ENCODE results near the gene DLG1. TPM values are rescaled to one million over a fixed set of nuclear protein-coding genes. Genes with fewer than 3 reads are reported as not detected.

The DLG1 gene
- total and polyA plus RNA-seq, 2 of the 4 experiments (the other 2 are of a cell fraction) = 21.2 to 57.7 TPM

DNA sequence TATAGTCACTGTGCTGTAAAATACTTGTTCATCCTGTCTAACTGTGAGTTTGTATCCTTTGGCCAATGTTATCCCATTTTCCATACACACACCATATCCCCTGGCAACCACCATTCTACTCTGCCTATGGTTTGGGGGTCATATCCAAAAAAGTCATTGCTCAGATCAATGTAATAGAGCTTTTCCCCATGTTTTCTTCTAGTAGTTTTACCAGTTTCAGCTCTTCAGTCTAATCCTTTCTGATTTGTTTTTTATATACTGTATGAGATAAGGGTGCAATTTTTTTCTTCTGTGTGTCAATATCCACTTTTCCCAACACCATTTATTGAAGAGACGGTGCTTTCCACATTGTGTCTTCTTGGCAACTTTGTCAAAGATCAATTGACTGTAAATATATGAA, 14.0 kb upstream of the DLG1 start:
- in situ Hi-C loops (cut with MboI; ENCODE audit: low sequenced_read_pairs) = no loop called here

More for the DNA sequence above, 14.0 kb upstream of the DLG1 start:
- no peak overlapping the region for H3K4ac ChIP-seq (ENCODE audit: low read depth, low read length)
- H2BK20ac ChIP-seq (ENCODE audit: low read depth, low read length) = no peak overlapping the region
- no peak for DNase-seq
- H3K9ac ChIP-seq (ENCODE audit: low read depth, low read length) = no peak overlapping the region
- no peak for ATAC-seq (ENCODE audit: low read depth)
- CTCF ChIA-PET = no interaction called here
- H3K9me3 ChIP-seq (ENCODE audit: control insufficient read depth, insufficient read depth, low read length) = no peaks in the 10 kb centered on the region
- no peak overlapping the region for H2BK120ac ChIP-seq (ENCODE audit: low read depth, low read length)
- no peak overlapping the region for H3K23ac ChIP-seq (ENCODE audit: low read depth, low read length)
- BruUV-seq (replicated peaks) = no TSS peak
- no peak overlapping the region for H3K4me3 ChIP-seq (ENCODE audit: insufficient read depth, low read depth, low read length)
- no CpG with 5 or more reads among the region's 1 CpG for WGBS, 2 experiments (ENCODE audit: extremely low coverage in 2 of 2, insufficient read length in 1 of 2)
- H3K4me1 ChIP-seq (ENCODE audit: control insufficient read depth, insufficient read depth, low read length) = peaks cover 8% of the 10 kb centered on the region
- no peak overlapping the region for H2AK9ac ChIP-seq (replicated peaks; ENCODE audit: low read depth, low read length, poor library complexity)
- POLR2A ChIA-PET (ENCODE audit: unreplicated experiment) = no interaction called here
- H2BK5ac ChIP-seq (ENCODE audit: low read depth, low read length, poor library complexity, severe bottlenecking) = no peak overlapping the region
- peaks cover 13% of the 10 kb centered on the region for H3K9me1 ChIP-seq (ENCODE audit: insufficient read depth, low read length)
- no peak overlapping the region for H4K91ac ChIP-seq (ENCODE audit: insufficient read depth, low read depth, low read length)
- H2BK15ac ChIP-seq (ENCODE audit: low read depth, low read length) = no peak overlapping the region
- no peak overlapping the region for H2AFZ ChIP-seq (replicated peaks; ENCODE audit: low read length, poor library complexity)
- TF ChIP-seq, protein P1, sequence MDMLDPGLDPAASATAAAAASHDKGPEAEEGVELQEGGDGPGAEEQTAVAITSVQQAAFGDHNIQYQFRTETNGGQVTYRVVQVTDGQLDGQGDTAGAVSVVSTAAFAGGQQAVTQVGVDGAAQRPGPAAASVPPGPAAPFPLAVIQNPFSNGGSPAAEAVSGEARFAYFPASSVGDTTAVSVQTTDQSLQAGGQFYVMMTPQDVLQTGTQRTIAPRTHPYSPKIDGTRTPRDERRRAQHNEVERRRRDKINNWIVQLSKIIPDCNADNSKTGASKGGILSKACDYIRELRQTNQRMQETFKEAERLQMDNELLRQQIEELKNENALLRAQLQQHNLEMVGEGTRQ (IDR thresholded peaks at IDR 0.05; ENCODE audit: low read depth, low read length) = no peak
- no peak for TF ChIP-seq CHD1 (IDR thresholded peaks at IDR 0.05; ENCODE audit: low read depth, low read length)
- no peak for TF ChIP-seq RAD21 (IDR thresholded peaks at IDR 0.05; ENCODE audit: low read length)
- TF ChIP-seq MAFK (IDR thresholded peaks at IDR 0.05; ENCODE audit: low read depth, low read length) = no peak
- TF ChIP-seq, protein P2, sequence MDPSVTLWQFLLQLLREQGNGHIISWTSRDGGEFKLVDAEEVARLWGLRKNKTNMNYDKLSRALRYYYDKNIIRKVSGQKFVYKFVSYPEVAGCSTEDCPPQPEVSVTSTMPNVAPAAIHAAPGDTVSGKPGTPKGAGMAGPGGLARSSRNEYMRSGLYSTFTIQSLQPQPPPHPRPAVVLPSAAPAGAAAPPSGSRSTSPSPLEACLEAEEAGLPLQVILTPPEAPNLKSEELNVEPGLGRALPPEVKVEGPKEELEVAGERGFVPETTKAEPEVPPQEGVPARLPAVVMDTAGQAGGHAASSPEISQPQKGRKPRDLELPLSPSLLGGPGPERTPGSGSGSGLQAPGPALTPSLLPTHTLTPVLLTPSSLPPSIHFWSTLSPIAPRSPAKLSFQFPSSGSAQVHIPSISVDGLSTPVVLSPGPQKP (IDR thresholded peaks at IDR 0.05; ENCODE audit: borderline replicate concordance, low read depth, low read length) = no peak
- no peak for TF ChIP-seq SMC3 (IDR thresholded peaks at IDR 0.05; ENCODE audit: low read depth, low read length)
- TF ChIP-seq NFE2L2 (IDR thresholded peaks at IDR 0.05; ENCODE audit: low read depth, low read length) = no peak
- TF ChIP-seq CEBPB (IDR thresholded peaks at IDR 0.05; ENCODE audit: low read depth, low read length) = no peak
- TF ChIP-seq POLR2A (IDR thresholded peaks at IDR 0.05; ENCODE audit: low read depth, low read length) = no peak
- no peak for TF ChIP-seq FOS (IDR thresholded peaks at IDR 0.05; ENCODE audit: low read depth, low read length)
- TF ChIP-seq MXI1 (IDR thresholded peaks at IDR 0.05; ENCODE audit: borderline replicate concordance, low read depth, low read length) = no peak
- TF ChIP-seq MAZ (IDR thresholded peaks at IDR 0.05; ENCODE audit: borderline replicate concordance, low read depth, low read length) = no peak
- no peak for TF ChIP-seq RFX5 (IDR thresholded peaks at IDR 0.05; ENCODE audit: low read depth, low read length)
- TF ChIP-seq BHLHE40 (IDR thresholded peaks at IDR 0.05; ENCODE audit: low read depth, low read length) = no peak
- TF ChIP-seq, protein P3, sequence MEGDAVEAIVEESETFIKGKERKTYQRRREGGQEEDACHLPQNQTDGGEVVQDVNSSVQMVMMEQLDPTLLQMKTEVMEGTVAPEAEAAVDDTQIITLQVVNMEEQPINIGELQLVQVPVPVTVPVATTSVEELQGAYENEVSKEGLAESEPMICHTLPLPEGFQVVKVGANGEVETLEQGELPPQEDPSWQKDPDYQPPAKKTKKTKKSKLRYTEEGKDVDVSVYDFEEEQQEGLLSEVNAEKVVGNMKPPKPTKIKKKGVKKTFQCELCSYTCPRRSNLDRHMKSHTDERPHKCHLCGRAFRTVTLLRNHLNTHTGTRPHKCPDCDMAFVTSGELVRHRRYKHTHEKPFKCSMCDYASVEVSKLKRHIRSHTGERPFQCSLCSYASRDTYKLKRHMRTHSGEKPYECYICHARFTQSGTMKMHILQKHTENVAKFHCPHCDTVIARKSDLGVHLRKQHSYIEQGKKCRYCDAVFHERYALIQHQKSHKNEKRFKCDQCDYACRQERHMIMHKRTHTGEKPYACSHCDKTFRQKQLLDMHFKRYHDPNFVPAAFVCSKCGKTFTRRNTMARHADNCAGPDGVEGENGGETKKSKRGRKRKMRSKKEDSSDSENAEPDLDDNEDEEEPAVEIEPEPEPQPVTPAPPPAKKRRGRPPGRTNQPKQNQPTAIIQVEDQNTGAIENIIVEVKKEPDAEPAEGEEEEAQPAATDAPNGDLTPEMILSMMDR (conservative IDR thresholded peaks at IDR 0.05; ENCODE audit: low read depth, low read length) = no peak
- TF ChIP-seq RCOR1 (IDR thresholded peaks at IDR 0.05; ENCODE audit: insufficient replicate concordance, low read length) = no peak
- H3K4me2 ChIP-seq (ENCODE audit: low read depth, low read length) = no peak overlapping the region
- no peak overlapping the region for H3K18ac ChIP-seq (ENCODE audit: low read depth, low read length)
- no peak overlapping the region for H4K5ac ChIP-seq (ENCODE audit: low read depth, low read length)
- intact Hi-C loops (cut with micrococcal nuclease) (no loop called here), dilution Hi-C loops (cut with HindIII; ENCODE audit: low sequenced_read_pairs, unreplicated experiment) (no loop called here)
- no peak overlapping the region for H4K8ac ChIP-seq (ENCODE audit: low read depth in 2 of 2, low read length in 2 of 2)
- 0 out of 4 replicates have a peak, but pooled peaks cover 0 to 2% of the 10 kb centered on the region in 2 experiments for H3K79me1 ChIP-seq (ENCODE audit: low read depth in 1 of 2, low read length in 2 of 2)
- H3K14ac ChIP-seq (replicated peaks; ENCODE audit: low read depth, low read length) = 0 out of 2 replicates have a peak overlapping the region, but pooled peaks have one; percentile 50
- H3K36me3 ChIP-seq (ENCODE audit: control insufficient read depth, insufficient read depth, low read length) = no peaks in the 10 kb centered on the region
- no peak overlapping the region for H3K56ac ChIP-seq (ENCODE audit: extremely low read depth, insufficient read depth, low read length)
- H3K27me3 ChIP-seq (ENCODE audit: control insufficient read depth, insufficient read depth, low read length) = no peaks in the 10 kb centered on the region
- no peaks in the 10 kb centered on the region; the same call in 1 of the 2 replicates for H4K20me1 ChIP-seq (ENCODE audit: insufficient read depth, low read length)
- no peak overlapping the region for H3K27ac ChIP-seq (ENCODE audit: insufficient read depth, low read length)
- H2AK5ac ChIP-seq (ENCODE audit: low read depth, low read length) = no peak overlapping the region

Measured in IMR-90 (cell line).